ENCODE results near the gene NID1. TPM values are rescaled to one million over a fixed set of nuclear protein-coding genes. Genes with fewer than 3 reads are reported as not detected.

NID1 gene
- total and polyA plus RNA-seq, 8 donors = 21.4 to 214 (median 89.6) TPM

DNA sequence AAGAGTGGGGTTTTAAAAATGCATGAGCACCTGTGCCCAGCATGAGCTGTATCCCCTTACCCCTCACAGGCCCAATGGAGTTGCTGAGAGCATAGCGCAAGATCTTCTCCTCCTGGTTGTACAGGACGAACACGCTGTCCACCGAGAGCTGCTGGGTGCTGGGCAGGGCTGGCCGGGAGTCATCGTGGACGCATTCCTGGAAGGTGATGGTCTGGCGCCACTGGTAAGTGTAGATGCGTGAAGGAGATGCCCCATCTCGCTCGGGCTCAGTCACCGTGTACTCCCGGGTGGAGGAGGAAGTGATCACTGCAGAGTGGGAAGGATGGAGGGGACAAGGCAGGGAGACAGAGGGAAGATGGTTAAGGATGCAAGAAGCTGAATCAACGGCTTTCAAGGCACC lies 39.1 kb downstream of the NID1 start:
- H3K4me3 ChIP-seq = no peak overlapping the region
- DNase-seq = no peak
- peaks cover 0 to 24% (median 15%) of the 10 kb centered on the region in 4 donors for H3K4me1 ChIP-seq
- WGBS, 5 donors = 95 to 99% (median 97%) methylated on average over 9 to 14 of the region's 14 CpGs
- H3K36me3 ChIP-seq = peaks cover 44 to 90% (median 87%) of the 10 kb centered on the region in 4 donors
- no peaks in the 10 kb centered on the region for H3K27me3 ChIP-seq
- H3K9me3 ChIP-seq = no peaks in the 10 kb centered on the region
- no peak for TF ChIP-seq POLR2A (IDR thresholded peaks at IDR 0.05)
- TF ChIP-seq, protein P1, sequence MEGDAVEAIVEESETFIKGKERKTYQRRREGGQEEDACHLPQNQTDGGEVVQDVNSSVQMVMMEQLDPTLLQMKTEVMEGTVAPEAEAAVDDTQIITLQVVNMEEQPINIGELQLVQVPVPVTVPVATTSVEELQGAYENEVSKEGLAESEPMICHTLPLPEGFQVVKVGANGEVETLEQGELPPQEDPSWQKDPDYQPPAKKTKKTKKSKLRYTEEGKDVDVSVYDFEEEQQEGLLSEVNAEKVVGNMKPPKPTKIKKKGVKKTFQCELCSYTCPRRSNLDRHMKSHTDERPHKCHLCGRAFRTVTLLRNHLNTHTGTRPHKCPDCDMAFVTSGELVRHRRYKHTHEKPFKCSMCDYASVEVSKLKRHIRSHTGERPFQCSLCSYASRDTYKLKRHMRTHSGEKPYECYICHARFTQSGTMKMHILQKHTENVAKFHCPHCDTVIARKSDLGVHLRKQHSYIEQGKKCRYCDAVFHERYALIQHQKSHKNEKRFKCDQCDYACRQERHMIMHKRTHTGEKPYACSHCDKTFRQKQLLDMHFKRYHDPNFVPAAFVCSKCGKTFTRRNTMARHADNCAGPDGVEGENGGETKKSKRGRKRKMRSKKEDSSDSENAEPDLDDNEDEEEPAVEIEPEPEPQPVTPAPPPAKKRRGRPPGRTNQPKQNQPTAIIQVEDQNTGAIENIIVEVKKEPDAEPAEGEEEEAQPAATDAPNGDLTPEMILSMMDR (IDR thresholded peaks at IDR 0.05) = no peak
- no peak for TF ChIP-seq EP300 (IDR thresholded peaks at IDR 0.05)
- TF ChIP-seq POLR2AphosphoS5 (IDR thresholded peaks at IDR 0.05) = no peak
- peak overlapping the region in 1 of 5 donors; percentile 25 for H3K27ac ChIP-seq
- intact Hi-C loops (cut with DNase I; ENCODE audit: low total_unique reads) = no loop called here

DNA sequence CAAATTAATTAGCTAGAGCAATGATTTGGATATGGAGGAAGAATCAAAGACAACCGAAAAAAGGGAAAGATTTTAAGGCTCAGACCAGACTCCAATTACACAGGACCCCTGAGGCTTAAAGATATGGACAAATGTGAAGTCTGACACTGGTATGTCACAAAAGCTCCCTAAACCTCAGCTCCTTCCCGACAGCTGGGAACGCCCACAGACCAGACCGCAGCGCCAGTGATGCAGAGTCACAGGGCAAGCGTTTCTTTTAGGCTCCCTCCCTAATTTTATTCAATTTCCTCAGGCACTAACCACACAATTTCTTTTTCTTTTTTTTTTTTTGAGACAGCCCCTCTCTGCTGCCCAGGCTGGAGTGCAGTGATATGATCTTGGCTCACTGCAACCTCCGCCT lies 40.2 kb downstream of the NID1 start:
- no peak for TF ChIP-seq POLR2AphosphoS5 (IDR thresholded peaks at IDR 0.05)
- no peak for TF ChIP-seq EP300 (IDR thresholded peaks at IDR 0.05)
- TF ChIP-seq, protein P1 (IDR thresholded peaks at IDR 0.05) = no peak
- TF ChIP-seq POLR2A (IDR thresholded peaks at IDR 0.05) = no peak
- Histone ChIP-seq H3K4me3 (no peak overlapping the region), H3K9me3 (no peaks in the 10 kb centered on the region), H3K27me3 (no peaks in the 10 kb centered on the region), H3K4me1 (peaks cover 0 to 26% (median 16%) of the 10 kb centered on the region in 4 donors), H3K27ac (peak overlapping the region in 2 of 5 donors; percentile 25 to 49), H3K36me3 (peaks cover 44 to 86% (median 82%) of the 10 kb centered on the region in 4 donors)
- no peak for DNase-seq
- intact Hi-C loops (cut with DNase I; ENCODE audit: low total_unique reads) = no loop called here
- 90 to 96% (median 94%) methylated on average over 7 of the region's 7 CpGs for whole genome bisulfite sequencing, 5 donors

DNA sequence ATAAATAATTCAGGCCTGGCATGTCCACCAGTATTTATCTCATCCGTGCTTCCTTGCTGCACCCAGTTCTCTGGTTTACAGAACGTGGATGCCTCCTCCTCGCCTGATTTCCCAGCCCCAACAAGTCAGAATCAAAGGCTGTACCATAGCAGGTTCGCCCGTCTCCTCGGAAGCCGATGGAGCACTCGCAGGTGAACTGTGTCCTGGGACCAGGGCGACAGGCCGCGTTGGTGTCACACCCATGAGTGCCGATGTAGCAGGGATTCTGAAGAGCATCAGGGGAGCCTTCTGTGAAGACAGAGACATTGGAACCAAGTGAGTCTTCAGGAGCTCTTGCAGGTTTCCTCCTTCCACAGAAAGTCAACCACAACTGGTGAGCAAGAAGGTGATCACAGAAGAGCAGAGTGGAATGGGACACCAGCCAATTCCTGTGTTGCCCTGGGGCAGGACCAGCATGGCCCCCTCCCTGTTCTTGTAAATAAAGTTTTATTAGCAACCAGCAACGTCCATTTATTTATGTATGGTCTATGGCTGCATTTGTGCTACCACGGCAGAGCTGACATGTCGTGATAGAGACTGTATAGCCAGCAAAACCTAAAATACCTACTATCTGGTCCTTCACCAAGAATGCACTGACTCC lies 40.8 kb downstream of the NID1 start:
- H3K4me3 ChIP-seq = no peak overlapping the region
- DNase-seq = no peak
- peaks cover 44 to 80% (median 76%) of the 10 kb centered on the region in 4 donors for H3K36me3 ChIP-seq
- no peak for TF ChIP-seq POLR2AphosphoS5 (IDR thresholded peaks at IDR 0.05)
- TF ChIP-seq, protein P1 (IDR thresholded peaks at IDR 0.05) = no peak
- no peak for TF ChIP-seq POLR2A (IDR thresholded peaks at IDR 0.05)
- TF ChIP-seq EP300 (IDR thresholded peaks at IDR 0.05) = no peak
- H3K9me3 ChIP-seq = no peaks in the 10 kb centered on the region
- H3K27me3 ChIP-seq = no peaks in the 10 kb centered on the region
- WGBS, 5 donors = 92 to 95% (median 93%) methylated on average over 15 of the region's 15 CpGs
- intact Hi-C loops (cut with DNase I; ENCODE audit: low total_unique reads) = no loop called here
- H3K27ac ChIP-seq = peak overlapping the region in 1 of 5 donors; percentile 16
- peaks cover 0 to 32% (median 16%) of the 10 kb centered on the region in 4 donors for H3K4me1 ChIP-seq

DNA sequence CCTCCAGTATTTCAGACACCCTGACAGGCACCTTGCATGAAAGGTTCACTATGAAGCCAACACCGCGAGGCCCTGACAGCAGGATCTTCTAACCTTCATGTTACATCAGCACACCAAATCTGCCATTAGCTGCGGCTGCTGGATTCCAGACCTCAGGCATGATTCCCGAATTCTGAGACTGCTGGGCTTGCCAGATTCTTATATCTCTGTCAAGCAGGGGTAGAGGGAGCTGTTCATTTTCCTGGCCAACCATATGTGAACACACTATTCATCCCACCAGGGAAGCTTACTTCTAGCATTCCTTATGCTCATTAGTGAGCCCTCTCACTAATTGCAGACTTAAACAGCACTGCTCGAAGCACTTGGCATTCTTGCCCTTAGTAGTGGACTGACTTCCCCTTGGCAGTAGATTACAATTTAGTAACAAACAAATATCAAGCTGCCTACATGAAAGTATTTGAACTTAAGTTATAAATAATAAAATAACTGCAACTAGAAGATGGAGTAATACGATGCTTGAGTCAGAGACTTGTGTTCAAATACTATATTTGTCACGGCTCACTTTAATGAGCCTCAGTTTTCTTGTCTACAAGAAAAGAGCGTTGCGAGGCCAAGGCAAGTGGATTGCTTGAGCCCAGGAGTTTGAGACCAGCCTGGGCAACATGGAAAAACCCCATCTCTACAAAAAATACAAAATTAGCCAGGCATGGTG lies 43.3 kb downstream of the NID1 start:
- intact Hi-C loops (cut with DNase I; ENCODE audit: low total_unique reads) = no loop called here
- H3K9me3 ChIP-seq = no peaks in the 10 kb centered on the region
- WGBS, 5 donors = 53 to 73% (median 69%) methylated on average over 9 of the region's 9 CpGs
- no peaks in the 10 kb centered on the region for H3K27me3 ChIP-seq
- peaks cover 0 to 34% (median 18%) of the 10 kb centered on the region in 4 donors for H3K4me1 ChIP-seq
- no peak overlapping the region for H3K4me3 ChIP-seq
- peak in 1 of 2 donors; percentile 72 for DNase-seq
- peaks cover 38 to 73% (median 68%) of the 10 kb centered on the region in 4 donors for H3K36me3 ChIP-seq
- H3K27ac ChIP-seq = peak overlapping the region; percentile 60 to 89 (median 82)
- TF ChIP-seq POLR2AphosphoS5 (IDR thresholded peaks at IDR 0.05) (peak in 1 of 3 donors; percentile 43), POLR2A (IDR thresholded peaks at IDR 0.05) (no peak)
